ENCODE data around the gene ELOVL1. TPM values are rescaled to one million over a fixed set of nuclear protein-coding genes. Genes with fewer than 3 reads are reported as not detected.

Gene ELOVL1
- polyA plus RNA-seq (277 to 331 TPM (median 283 TPM) in 3 replicates), polyA minus RNA-seq (167 to 242 TPM (median 175 TPM) in 3 replicates)
- polyA plus RNA-seq (2011; ENCODE audit: low read depth), result 61.1 TPM
- 172 and 242 TPM in 2 replicates for polyA plus RNA-seq (2011; cell fraction: cytosol; rRNA removed)
- 291 and 315 TPM in 2 replicates for polyA plus RNA-seq (2011; cell fraction: nucleus; rRNA removed)
- 181 and 389 TPM in 2 replicates for polyA plus RNA-seq (2012; ENCODE audit: low replicate concordance)
- polyA minus RNA-seq (2011; cell fraction: cytosol; rRNA and poly(A)+ RNA removed), result 112 TPM
- 91.7 and 106 TPM in 2 replicates for polyA minus RNA-seq (2011; cell fraction: nucleus; rRNA and poly(A)+ RNA removed)

- no peak for DNase-seq (ENCODE audit: low read depth, low spot score)
- peaks cover 57% of the 10 kb centered on the region for H3K4me1 ChIP-seq (ENCODE audit: control insufficient read depth, extremely low read depth, insufficient read depth, low read length)
- peak within 1 kb of the TSS; percentile 13 for H2AFZ ChIP-seq (ENCODE audit: control insufficient read depth, low read length)
- dilution Hi-C loops (cut with MboI; ENCODE audit: extremely low pct_ligation_motif_present, low sequenced_read_pairs), result no loop called here
- no peaks in the 10 kb centered on the region for H3K27me3 ChIP-seq (ENCODE audit: control insufficient read depth, extremely low read depth, insufficient read depth, low read length)
- peak within 1 kb of the TSS; percentile 67 to 92 (median 79) for H3K4me3 ChIP-seq (ENCODE audit: control insufficient read depth in 2 of 3, extremely low read depth in 1 of 3, insufficient read depth in 2 of 3, low read depth in 1 of 3, low read length in 3 of 3)
- no peaks in the 10 kb centered on the region for H3K9me3 ChIP-seq (ENCODE audit: control insufficient read depth, low read depth, low read length)
- H3K27ac ChIP-seq (ENCODE audit: control insufficient read depth, insufficient read depth, low read length), result peak within 1 kb of the TSS; percentile 75
- peaks cover 49% of the 10 kb centered on the region for H3K79me2 ChIP-seq (ENCODE audit: control insufficient read depth, insufficient read depth, low read length)
- peak within 1 kb of the TSS; percentile 82 for H3K9ac ChIP-seq (ENCODE audit: control insufficient read depth, extremely low read depth, insufficient read depth, low read length)
- peak within 1 kb of the TSS; percentile 99 for H3K4me2 ChIP-seq (ENCODE audit: control insufficient read depth, extremely low read depth, insufficient read depth, low read depth, low read length)
- TF ChIP-seq EZH2 (IDR thresholded peaks at IDR 0.05; ENCODE audit: low read length), result no peak
- TF ChIP-seq, protein P1, sequence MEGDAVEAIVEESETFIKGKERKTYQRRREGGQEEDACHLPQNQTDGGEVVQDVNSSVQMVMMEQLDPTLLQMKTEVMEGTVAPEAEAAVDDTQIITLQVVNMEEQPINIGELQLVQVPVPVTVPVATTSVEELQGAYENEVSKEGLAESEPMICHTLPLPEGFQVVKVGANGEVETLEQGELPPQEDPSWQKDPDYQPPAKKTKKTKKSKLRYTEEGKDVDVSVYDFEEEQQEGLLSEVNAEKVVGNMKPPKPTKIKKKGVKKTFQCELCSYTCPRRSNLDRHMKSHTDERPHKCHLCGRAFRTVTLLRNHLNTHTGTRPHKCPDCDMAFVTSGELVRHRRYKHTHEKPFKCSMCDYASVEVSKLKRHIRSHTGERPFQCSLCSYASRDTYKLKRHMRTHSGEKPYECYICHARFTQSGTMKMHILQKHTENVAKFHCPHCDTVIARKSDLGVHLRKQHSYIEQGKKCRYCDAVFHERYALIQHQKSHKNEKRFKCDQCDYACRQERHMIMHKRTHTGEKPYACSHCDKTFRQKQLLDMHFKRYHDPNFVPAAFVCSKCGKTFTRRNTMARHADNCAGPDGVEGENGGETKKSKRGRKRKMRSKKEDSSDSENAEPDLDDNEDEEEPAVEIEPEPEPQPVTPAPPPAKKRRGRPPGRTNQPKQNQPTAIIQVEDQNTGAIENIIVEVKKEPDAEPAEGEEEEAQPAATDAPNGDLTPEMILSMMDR (optimal IDR thresholded peaks at IDR 0.05 in 1 of 3, IDR thresholded peaks at IDR 0.05 in 1 of 3, conservative IDR thresholded peaks at IDR 0.05 in 1 of 3; ENCODE audit: extremely low read depth in 1 of 3, insufficient read depth in 2 of 3, low read length in 3 of 3), result peak; percentile 33 to 48 (median 42)
- no peaks in the 10 kb centered on the region for H3K9me1 ChIP-seq (ENCODE audit: control insufficient read depth, extremely low read depth, insufficient read depth, low read length)
- peaks cover 14 to 26% of the 10 kb centered on the region in 2 experiments for H3K36me3 ChIP-seq (ENCODE audit: control insufficient read depth in 2 of 2, extremely low read depth in 1 of 2, insufficient read depth in 2 of 2, low read length in 2 of 2)
- no peak for FAIRE-seq
- peaks cover 3% of the 10 kb centered on the region for H4K20me1 ChIP-seq (ENCODE audit: control insufficient read depth, extremely low read depth, insufficient read depth, low read length)
These were observed at the start of gene ELOVL1 for GRCh38 chr1:43367904-43368645. Gene ELOVL1 (minus strand): TSS chr1:43368011. CDS start chr1:43365609, 2,402 bp downstream.

DNA sequence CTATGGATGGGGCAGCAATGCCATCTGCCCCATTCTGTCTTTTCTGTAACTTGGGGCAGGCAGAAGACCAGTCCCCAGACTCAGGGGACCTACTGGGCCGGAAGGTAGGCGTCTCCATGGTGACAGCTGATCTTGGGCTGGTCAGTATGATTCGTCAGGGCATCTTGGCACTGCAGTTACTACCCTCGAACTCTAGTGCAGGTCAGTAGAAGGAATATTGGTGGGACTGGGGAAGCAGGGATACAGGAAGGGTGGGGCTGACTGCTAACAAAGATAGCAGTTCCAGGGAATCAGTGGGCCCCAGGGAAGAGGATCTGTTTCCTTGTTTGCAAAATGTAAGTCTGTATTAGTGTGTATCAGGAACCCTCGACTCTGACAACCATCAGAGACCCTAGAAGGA is 48.1 kb upstream of the ELOVL1 start:
- no peak for FAIRE-seq

More for the DNA sequence above, 48.1 kb upstream of the ELOVL1 start:
- Histone ChIP-seq H3K9me1 (ENCODE audit: control insufficient read depth, extremely low read depth, insufficient read depth, low read length) (no peaks in the 10 kb centered on the region), H3K4me3 (ENCODE audit: control insufficient read depth in 2 of 3, extremely low read depth in 1 of 3, insufficient read depth in 2 of 3, low read depth in 1 of 3, low read length in 3 of 3) (no peak overlapping the region), H3K27me3 (ENCODE audit: control insufficient read depth, extremely low read depth, insufficient read depth, low read length) (no peaks in the 10 kb centered on the region), H3K36me3 (ENCODE audit: control insufficient read depth in 2 of 2, extremely low read depth in 1 of 2, insufficient read depth in 2 of 2, low read length in 2 of 2) (peaks cover 31 to 32% of the 10 kb centered on the region in 2 experiments), H3K27ac (ENCODE audit: control insufficient read depth, insufficient read depth, low read length) (no peak overlapping the region), H3K4me1 (ENCODE audit: control insufficient read depth, extremely low read depth, insufficient read depth, low read length) (no peaks in the 10 kb centered on the region), H4K20me1 (ENCODE audit: control insufficient read depth, extremely low read depth, insufficient read depth, low read length) (no peaks in the 10 kb centered on the region), H3K9me3 (ENCODE audit: control insufficient read depth, low read depth, low read length) (no peaks in the 10 kb centered on the region), H3K9ac (ENCODE audit: control insufficient read depth, extremely low read depth, insufficient read depth, low read length) (no peak overlapping the region), H3K4me2 (ENCODE audit: control insufficient read depth, extremely low read depth, insufficient read depth, low read depth, low read length) (no peak overlapping the region), H2AFZ (ENCODE audit: control insufficient read depth, low read length) (no peak overlapping the region), H3K79me2 (ENCODE audit: control insufficient read depth, insufficient read depth, low read length) (no peaks in the 10 kb centered on the region)
- no peak for TF ChIP-seq EZH2 (IDR thresholded peaks at IDR 0.05; ENCODE audit: low read length)
- TF ChIP-seq, protein P1 (optimal IDR thresholded peaks at IDR 0.05 in 1 of 3, IDR thresholded peaks at IDR 0.05 in 1 of 3, conservative IDR thresholded peaks at IDR 0.05 in 1 of 3; ENCODE audit: extremely low read depth in 1 of 3, insufficient read depth in 2 of 3, low read length in 3 of 3), result no peak
- no peak for DNase-seq (ENCODE audit: low read depth, low spot score)
- dilution Hi-C loops (cut with MboI; ENCODE audit: extremely low pct_ligation_motif_present, low sequenced_read_pairs), result no loop called here

Measured in keratinocyte (primary cell).